ENCODE measurements around the gene CPNE1. TPM values are rescaled to one million over a fixed set of nuclear protein-coding genes. Genes with fewer than 3 reads are reported as not detected.
A peak's percentile ranks its signal among the peaks of the same experiment; 100 is the strongest.

The CPNE1 gene
- total and polyA plus RNA-seq, 10 of the 15 experiments (the other 5 are each of a cell fraction or from before 2014, with no cell fraction given): 84.9 to 209 (median 146) TPM

GRCh38 chr20:35627121-35627520, 37.6 kb downstream of the CPNE1 start (continued):
- TF ChIP-seq ZBTB4 (CRISPR knock-in tag; IDR thresholded peaks at IDR 0.05) (no peak), EP300 (IDR thresholded peaks at IDR 0.05; ENCODE audit: borderline replicate concordance in 1 of 2, control insufficient read depth in 1 of 2, low read depth in 2 of 2, low read length in 2 of 2) (no peak), SMARCA5 (IDR thresholded peaks at IDR 0.05) (no peak)

- Histone ChIP-seq H3K9ac (ENCODE audit: control insufficient read depth, insufficient read depth, low read length) (no peak overlapping the region), H3K79me2 (ENCODE audit: control insufficient read depth, insufficient read depth, low read length) (no peaks in the 10 kb centered on the region), H3K36me3 (ENCODE audit: control insufficient read depth in 2 of 2, insufficient read depth in 2 of 2, low read length in 1 of 2) (peaks cover 14 to 29% of the 10 kb centered on the region in 2 experiments), H2AFZ (ENCODE audit: control insufficient read depth, low read depth, low read length) (no peak overlapping the region), H3K9me3 (replicated peaks; ENCODE audit: control insufficient read depth, insufficient read depth, low read length) (no peaks in the 10 kb centered on the region), H3K4me2 (ENCODE audit: control insufficient read depth, insufficient read depth) (no peak overlapping the region), H3K27me3 (replicated peaks in 1 of 2; ENCODE audit: control insufficient read depth in 2 of 2, insufficient read depth in 2 of 2, low read length in 1 of 2) (no peaks in the 10 kb centered on the region), H4K20me1 (ENCODE audit: control insufficient read depth, insufficient read depth) (no peaks in the 10 kb centered on the region), H3K4me3 (no peak overlapping the region), H3K27ac (ENCODE audit: control insufficient read depth, insufficient read depth) (no peak overlapping the region), H3K4me1 (ENCODE audit: control insufficient read depth, insufficient read depth, low read length) (no peaks in the 10 kb centered on the region)
- ChIA-PET RAD21 (ENCODE audit: unreplicated experiment) (no interaction called here), SMC1A (ENCODE audit: uncharacterized antibody, unreplicated experiment) (no interaction called here), CTCF (no interaction called here), POLR2A (no interaction called here)
- 98% methylated on average over 11 of the region's 13 CpGs for WGBS (ENCODE audit: insufficient coverage, insufficient replicate concordance, low lambda C conversion rate, missing lambda C conversion rate)
- DNase-seq (ENCODE audit: low read depth, low spot score): no peak
- no peak for ATAC-seq
- intact Hi-C loops (cut with micrococcal nuclease; ENCODE audit: unreplicated experiment) (no loop called here), in situ Hi-C loops (cut with MboI) (no loop called here)
- BruUV-seq (replicated peaks): TSS peak; percentile 65
- no peak for FAIRE-seq
- no peak for TF ChIP-seq SMARCA5 (IDR thresholded peaks at IDR 0.05)
- TF ChIP-seq RB1 (IDR thresholded peaks at IDR 0.05; ENCODE audit: borderline replicate concordance): no peak
- TF ChIP-seq SIX5 (IDR thresholded peaks at IDR 0.05; ENCODE audit: low read depth, low read length, severe bottlenecking): no peak
- TF ChIP-seq SMC3 (IDR thresholded peaks at IDR 0.05; ENCODE audit: borderline replicate concordance, low read length): no peak
- TF ChIP-seq TCF7 (IDR thresholded peaks at IDR 0.05; ENCODE audit: borderline replicate concordance): no peak
- no peak for TF ChIP-seq RAD51 (IDR thresholded peaks at IDR 0.05)
- no peak for TF ChIP-seq IKZF1 (conservative IDR thresholded peaks at IDR 0.05)
- no peak for TF ChIP-seq HDAC6 (IDR thresholded peaks at IDR 0.05; ENCODE audit: unreplicated experiment)
- TF ChIP-seq ZSCAN29 (IDR thresholded peaks at IDR 0.05): no peak
- TF ChIP-seq ZBTB33 (IDR thresholded peaks at IDR 0.05): no peak
- no peak for TF ChIP-seq PKNOX1 (IDR thresholded peaks at IDR 0.05)
- TF ChIP-seq ELK1 (IDR thresholded peaks at IDR 0.05; ENCODE audit: low read depth, low read length): no peak
Measured at GRCh38 chr20:35626386-35627001, 38.2 kb downstream of the CPNE1 start.

All from GM12878 (cell line).